GM12891 (cell line): Measurements from ENCODE around the gene SRSF3.
"Not testable (repeated sequence)": the region's sequence is repeated elsewhere in the genome, so short reads cannot be mapped to it uniquely, and the experiment has no call there.

Experiments used
- DNase-seq: peaks from one replicate; pipeline ENCODE4 v3.0.0; 2011; ENCODE audit warnings: low spot score; ENCODE audit not compliant: insufficient read length
- FAIRE-seq: peaks from 2 replicates; lab custom pipeline; 2011; peaks lifted over from hg19 to GRCh38; lab: Jason Lieb, UNC
- PAX5 ChIP-seq: IDR thresholded peaks from 2 replicates; pipeline ENCODE4 v1.6.1; 2011; ENCODE audit warnings: low read length, moderate library complexity, mild to moderate bottlenecking; ENCODE audit not compliant: insufficient read depth, severe bottlenecking
- POLR2A ChIP-seq: IDR thresholded peaks from 2 replicates; pipeline ENCODE4 v1.6.1; 2011; ENCODE audit warnings: low read depth, low read length, control low read depth
- POLR2AphosphoS5 ChIP-seq: IDR thresholded peaks from 2 replicates; pipeline ENCODE4 v1.6.1; 2011; ENCODE audit warnings: low read depth, low read length, control low read depth
- POU2F2 ChIP-seq: IDR thresholded peaks from 2 replicates; pipeline ENCODE4 v1.6.1; 2011; ENCODE audit warnings: low read depth, mild to moderate bottlenecking, control low read depth, low read length, moderate library complexity
- SPI1 ChIP-seq: IDR thresholded peaks from 2 replicates; pipeline ENCODE4 v1.6.1; 2011; ENCODE audit warnings: low read depth, low read length, control low read depth
- TAF1 ChIP-seq: IDR thresholded peaks from 2 replicates; pipeline ENCODE4 v1.6.1; 2011; ENCODE audit warnings: low read depth, low read length, control low read depth

SRSF3 gene

DNA sequence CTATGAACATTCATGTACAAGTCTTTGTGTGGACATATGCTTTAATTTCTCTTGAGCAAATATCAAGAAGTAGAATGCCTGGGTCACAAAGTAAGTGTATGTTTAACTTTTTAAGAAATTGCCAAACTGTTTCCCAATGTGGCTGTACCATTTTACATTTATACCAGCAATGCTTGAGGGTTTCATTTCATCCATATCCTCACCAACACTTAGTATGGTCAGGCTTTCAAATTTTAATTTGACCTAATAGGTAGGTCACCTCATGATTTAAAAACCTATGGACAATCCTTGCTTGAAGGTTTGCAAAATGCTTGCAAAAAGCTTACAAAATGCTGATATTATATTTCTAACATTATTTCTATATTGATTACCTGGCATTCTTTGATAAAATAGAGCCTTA is 19.5 kb upstream of the SRSF3 start:
- FAIRE-seq = no peak
- TF ChIP-seq SPI1 (no peak), POU2F2 (no peak), TAF1 (no peak), POLR2AphosphoS5 (no peak), PAX5 (no peak), POLR2A (no peak)
- no peak for DNase-seq

DNA sequence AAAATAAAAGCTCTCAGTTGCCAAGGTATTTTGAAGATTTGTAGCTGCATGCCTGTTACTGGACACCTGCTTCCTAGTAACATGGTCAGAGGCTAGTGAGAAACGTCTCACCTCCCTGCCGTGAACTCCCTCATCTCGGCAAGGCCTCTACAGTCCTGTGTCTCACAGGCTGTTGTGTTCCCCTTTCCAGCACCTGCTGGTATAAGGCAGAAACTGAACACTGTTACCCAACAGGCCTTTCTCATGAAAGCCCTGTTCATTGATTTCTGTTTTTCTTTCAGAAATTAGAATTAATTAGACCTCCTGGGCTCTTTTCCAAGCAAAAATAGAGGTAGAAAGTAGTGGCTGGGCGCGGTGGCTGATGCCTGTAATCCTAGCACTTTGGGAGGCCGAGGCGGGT is 17.6 kb upstream of the SRSF3 start:
- no peak for TF ChIP-seq SPI1
- no peak for TF ChIP-seq POLR2AphosphoS5
- TF ChIP-seq TAF1 = no peak
- no peak for TF ChIP-seq PAX5
- no peak for TF ChIP-seq POLR2A
- no peak for TF ChIP-seq POU2F2
- no peak for FAIRE-seq

DNA sequence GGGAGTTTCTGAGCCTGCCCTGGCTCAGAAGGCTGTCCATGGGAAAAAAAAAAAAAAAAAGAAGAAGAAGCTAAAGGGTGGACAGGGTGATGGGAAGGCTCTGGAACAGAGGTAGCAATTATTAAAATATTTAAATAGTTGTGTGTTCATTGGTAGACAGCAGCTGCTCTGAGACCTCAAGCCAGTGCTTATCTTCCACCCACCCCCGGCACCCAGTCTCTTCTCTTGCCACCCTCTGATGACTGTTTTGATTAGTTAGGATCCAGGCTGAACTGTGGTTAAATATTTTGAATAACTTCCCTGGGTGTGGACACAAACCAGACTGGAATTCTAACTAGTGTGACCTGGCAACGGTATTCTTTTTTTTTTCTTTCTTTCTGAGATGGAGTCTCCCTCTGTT is 16.9 kb upstream of the SRSF3 start:
- FAIRE-seq (no peak), DNase-seq (no peak)
- TF ChIP-seq POLR2A = no peak
- TF ChIP-seq POLR2AphosphoS5 = no peak
- no peak for TF ChIP-seq SPI1
- no peak for TF ChIP-seq POU2F2
- TF ChIP-seq TAF1 = no peak
- TF ChIP-seq PAX5 = no peak

More for the DNA sequence above, 17.6 kb upstream of the SRSF3 start:
- no peak for DNase-seq

DNA sequence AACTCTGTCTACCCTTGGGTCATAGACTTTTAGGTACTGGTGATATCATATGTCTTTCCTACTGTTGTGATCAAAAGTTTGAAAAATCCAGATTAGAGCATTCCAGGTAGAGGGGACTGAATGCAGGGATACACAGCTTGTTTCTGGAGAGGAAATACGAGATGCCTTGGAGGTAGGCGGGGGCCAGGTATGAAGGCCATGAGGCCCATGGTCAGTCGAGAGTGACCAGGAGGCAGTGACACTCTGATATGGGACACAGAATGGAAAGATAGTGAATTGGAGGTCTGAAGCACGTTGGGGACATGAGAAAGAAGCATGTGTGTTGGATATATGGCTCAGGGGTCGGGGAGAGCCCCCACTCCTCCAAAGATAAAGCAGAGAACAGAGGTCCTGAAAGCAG is 16.1 kb upstream of the SRSF3 start:
- no peak for TF ChIP-seq TAF1
- TF ChIP-seq POLR2AphosphoS5 = no peak
- TF ChIP-seq POLR2A = no peak
- no peak for TF ChIP-seq SPI1
- no peak for TF ChIP-seq PAX5
- no peak for TF ChIP-seq POU2F2
- DNase-seq (no peak), FAIRE-seq (no peak)

DNA sequence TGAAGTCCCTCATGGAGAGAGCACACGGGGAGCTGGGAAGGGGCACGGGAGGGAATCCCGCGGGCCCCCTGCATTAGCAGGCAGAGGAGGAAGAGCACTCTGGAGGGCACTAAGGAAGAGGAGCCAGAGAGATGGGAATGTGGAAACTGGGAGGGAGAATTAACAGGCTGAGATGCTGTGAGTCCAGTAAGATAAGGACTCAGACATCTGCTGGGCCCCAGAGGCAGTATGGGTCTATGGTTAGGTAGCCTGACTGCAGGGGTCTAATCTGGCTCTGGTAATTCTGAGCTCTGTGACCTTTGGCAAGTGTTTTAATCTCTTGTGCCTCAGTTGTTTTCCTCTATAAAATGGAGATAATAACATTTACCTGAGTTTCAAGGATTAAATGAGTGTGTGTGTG is 15.7 kb upstream of the SRSF3 start:
- TF ChIP-seq POLR2A = no peak
- no peak for TF ChIP-seq POLR2AphosphoS5
- no peak for TF ChIP-seq POU2F2
- no peak for TF ChIP-seq TAF1
- TF ChIP-seq PAX5 = no peak
- no peak for TF ChIP-seq SPI1
- FAIRE-seq (no peak), DNase-seq (no peak)

DNA sequence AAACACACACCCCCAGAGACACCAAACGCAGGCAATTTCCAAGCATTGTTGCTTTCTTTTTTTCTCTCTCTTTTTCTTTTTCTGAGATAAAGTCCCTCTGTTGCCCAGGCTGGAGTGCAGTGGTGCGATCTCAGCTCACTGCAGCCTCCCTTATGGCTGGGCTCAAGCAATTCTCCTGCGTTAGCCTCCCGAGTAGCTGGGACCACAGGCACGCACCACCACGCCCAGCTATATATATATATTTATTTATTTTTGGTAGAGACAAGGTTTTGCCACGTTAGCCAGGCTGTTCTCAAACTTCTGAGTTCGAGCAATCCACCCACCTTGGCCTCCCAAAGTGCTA is 14.0 kb upstream of the SRSF3 start:
- DNase-seq = no peak
- TF ChIP-seq POLR2A (no peak), POLR2AphosphoS5 (no peak), TAF1 (no peak), PAX5 (no peak), SPI1 (no peak)
- FAIRE-seq = no peak

DNA sequence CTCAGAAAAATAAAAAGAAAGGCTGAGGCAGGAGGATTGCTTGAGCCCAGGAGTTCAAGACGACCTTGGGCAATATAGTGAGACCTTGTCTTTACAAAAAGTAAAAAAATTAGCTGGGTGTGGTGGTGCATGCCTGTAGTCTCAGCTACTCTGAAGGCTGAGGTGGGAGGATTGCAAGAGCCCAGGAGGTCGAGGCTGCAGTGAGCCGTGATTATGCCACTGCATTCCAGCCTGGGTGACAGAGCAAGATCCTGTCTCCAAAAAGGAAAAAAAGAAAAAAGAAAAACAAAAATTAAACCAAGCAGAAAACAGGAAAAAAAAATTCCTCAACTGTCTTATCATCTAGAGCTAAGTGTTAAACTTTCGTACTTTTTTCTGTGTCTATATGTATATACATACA is 12.4 kb upstream of the SRSF3 start:
- TF ChIP-seq POLR2AphosphoS5 = no peak
- no peak for TF ChIP-seq PAX5
- no peak for TF ChIP-seq POU2F2
- TF ChIP-seq POLR2A = no peak
- no peak for TF ChIP-seq TAF1
- no peak for TF ChIP-seq SPI1
- FAIRE-seq (no peak), DNase-seq (no peak)

DNA sequence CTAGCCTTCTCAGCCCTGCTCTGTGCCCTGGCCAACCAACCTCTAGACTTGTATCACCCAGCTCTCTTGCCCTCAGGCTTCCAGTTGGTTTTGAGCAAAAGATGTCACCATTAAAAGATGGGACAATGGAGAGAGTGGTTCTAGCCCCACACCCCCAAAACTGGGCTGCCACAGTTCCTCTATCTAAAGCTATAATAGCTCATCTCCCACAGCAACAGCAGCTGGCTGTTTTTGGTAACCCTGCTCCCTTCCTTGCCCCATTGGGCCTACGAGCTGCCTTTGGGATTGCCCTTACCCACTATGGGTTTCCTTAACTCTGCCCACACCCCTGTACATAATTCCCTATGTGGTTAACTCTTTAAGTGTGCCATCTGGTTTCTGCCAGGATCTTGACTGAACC is 7.6 kb upstream of the SRSF3 start:
- no peak for DNase-seq
- TF ChIP-seq POLR2AphosphoS5 = no peak
- FAIRE-seq = no peak

DNA sequence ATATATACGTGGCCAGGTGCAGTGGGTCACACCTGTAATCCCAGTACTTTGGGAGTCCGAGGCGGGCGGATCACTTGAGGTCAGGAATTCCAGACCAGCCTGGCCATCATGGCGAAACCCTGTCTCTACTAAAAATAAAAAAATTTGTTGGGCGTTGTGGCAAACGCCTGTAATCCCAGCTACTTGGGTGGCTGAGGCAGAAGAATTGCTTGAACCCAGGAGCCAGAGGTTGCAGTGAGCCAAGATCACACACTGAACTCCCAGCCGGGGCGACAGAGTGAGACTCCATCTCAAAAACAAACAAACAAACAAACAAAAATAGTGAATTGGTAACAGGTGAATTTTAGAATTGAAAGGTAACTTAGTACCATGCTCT is 5.1 kb upstream of the SRSF3 start:
- not testable (repeated sequence) for FAIRE-seq, DNase-seq

DNA sequence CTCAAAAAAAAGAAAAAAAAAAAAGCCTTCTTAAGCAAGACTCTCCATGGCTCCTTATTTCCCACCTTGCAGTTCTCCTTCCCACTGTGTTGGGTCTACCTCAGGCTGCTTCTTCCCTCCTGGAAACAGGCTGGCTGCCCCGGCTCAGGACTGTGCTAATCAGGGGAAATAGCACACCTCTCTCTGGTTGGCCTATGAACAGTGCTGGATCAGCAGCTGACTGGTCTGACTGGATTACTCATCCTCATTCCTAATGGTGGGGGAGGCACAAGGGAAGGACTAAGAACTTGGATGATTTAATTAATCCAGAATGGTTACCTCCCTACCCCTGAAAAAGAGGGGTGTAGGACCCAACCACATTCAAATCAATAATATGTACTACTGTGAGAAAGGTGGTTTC is 3.9 kb upstream of the SRSF3 start:
- no peak for TF ChIP-seq POLR2A
- TF ChIP-seq SPI1 = no peak
- no peak for TF ChIP-seq PAX5
- TF ChIP-seq POU2F2 = no peak
- no peak for TF ChIP-seq TAF1
- no peak for TF ChIP-seq POLR2AphosphoS5
- FAIRE-seq = no peak
- DNase-seq = no peak

DNA sequence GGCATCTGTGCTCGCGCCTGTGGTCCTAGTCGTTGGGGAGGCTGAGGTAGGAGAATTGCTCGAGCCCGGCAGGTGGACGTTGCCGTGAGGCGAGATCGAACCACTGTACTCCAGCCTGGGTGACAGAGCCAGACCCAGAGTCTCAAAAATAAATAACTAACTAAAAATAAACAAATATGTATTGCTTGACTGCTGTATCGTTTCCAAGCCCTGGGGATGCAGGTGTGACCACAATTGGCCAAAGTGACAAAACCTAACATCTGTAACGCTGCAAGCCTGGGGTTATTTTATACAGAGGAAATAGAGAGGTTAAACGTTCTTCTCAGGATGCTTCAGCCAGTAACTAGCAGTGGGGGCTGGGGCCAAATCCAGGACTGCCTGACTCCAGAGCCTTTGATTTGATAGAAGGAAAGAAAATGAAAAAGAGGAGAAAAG is 1.9 kb upstream of the SRSF3 start:
- FAIRE-seq (peak; percentile 5), DNase-seq (peak; percentile 32)
- TF ChIP-seq POLR2AphosphoS5 = no peak
- TF ChIP-seq PAX5 = no peak
- TF ChIP-seq POLR2A = no peak
- TF ChIP-seq POU2F2 = no peak
- TF ChIP-seq TAF1 = no peak
- TF ChIP-seq SPI1 = no peak
